Heart left ventricle (tissue), 13 donors: ENCODE results near the gene MCC.

ENCODE experiments used
- CTCF ChIP-seq, 12 donors: fragments of 200-600 bp; sonication (generic) in 4 of 12; IDR thresholded peaks; one replicate each; pipeline versions ENCODE4 v1.5.0 to v1.8.0; 2018 to 2022; ENCODE audit warnings: antibody characterized with exemption in 12 of 12, mild to moderate bottlenecking in 5 of 12
- POLR2A ChIP-seq, 2 donors: fragments of 450-650 bp; IDR thresholded peaks; one replicate each; pipeline ENCODE4 v1.6.1; 2017; ENCODE audit warnings: antibody characterized with exemption in 2 of 2, mild to moderate bottlenecking in 2 of 2, moderate library complexity in 2 of 2
- donor health status: ischemic (EF 13 %, LVEDD 7.1; RV severe dilation, severe dysfunction).
- donor health status: DM: no; HTN: yes; CAD: no.
- donor health status: DM: no; HTN: no; CAD: no.
- donor health status: ischemic (EF 25% LVEDD 6.9; RV normal size, moderate dysfunction).
- donor health status: ischemic (EF 25% LVEDD 5.7; RV mildly dilated, moderate dysfunction).
- donor health status: ischemic (EF 35%, LVEDD 5.7; RV mildly dilated, moderate dysfunction).
- donor health status: nonischemic (EF 11% LVEDD 7.7; RV severe dilation, severe dysfunction).
- donor health status: DM: yes; HTN: yes; CAD: no.
- donor health status: PGD.
- donor health status: ischemic (EF 29% LVEDD 5.4; RV normal size, mild dysfunction).
- donor health status: nonischemic (EF 23%, LVEDD 6.1; RV moderate dilation, normal function).

GRCh38 chr5:113450929-113451328, 37.3 kb downstream of the MCC start:
- TF ChIP-seq CTCF (IDR thresholded peaks at IDR 0.05) (no peak), POLR2A (IDR thresholded peaks at IDR 0.05) (no peak)
